K562 (cell line): Measurements from ENCODE around the gene CDC45. TPM values are rescaled to one million over a fixed set of nuclear protein-coding genes. Genes with fewer than 3 reads are reported as not detected.
A peak's percentile ranks its signal among the peaks of the same experiment; 100 is the strongest.

Experiments used
- BRF1 ChIP-seq: IDR thresholded peaks from 3 replicates; pipeline ENCODE4 v1.6.1; 2011; ENCODE audit warnings: borderline replicate concordance, mild to moderate bottlenecking; ENCODE audit not compliant: insufficient read length; ENCODE audit errors: extremely low read depth
- ELF4 ChIP-seq: fragments of 450-650 bp; formaldehyde crosslinking; IDR thresholded peaks from 2 replicates; pipeline ENCODE4 v1.4.0; 2022; ENCODE audit warnings: missing genetic modification characterization
- EZH2 ChIP-seq: IDR thresholded peaks from 2 replicates; pipeline ENCODE4 v1.6.1; 2012; ENCODE audit warnings: low read depth, mild to moderate bottlenecking, inconsistent platforms, low read length, borderline replicate concordance
- HDAC1 ChIP-seq, 2 experiments: fragments of 450-650 bp; IDR thresholded peaks; 2 replicates each; pipeline ENCODE4 v1.6.1; 2016 to 2017; ENCODE audit warnings: inconsistent platforms in 1 of 2, mild to moderate bottlenecking in 1 of 2, moderate library complexity in 1 of 2
- HNRNPUL1 ChIP-seq: fragments of 200-400 bp; formaldehyde crosslinking; IDR thresholded peaks from 2 replicates; pipeline ENCODE4 v1.6.1; 2017; ENCODE audit warnings: low read length
- KLF10 ChIP-seq: fragments of 250-450 bp; sonication (Bioruptor Pico); IDR thresholded peaks from 2 replicates; pipeline ENCODE4 v1.6.1; 2021; ENCODE audit warnings: matching md5 sums
- MAFK ChIP-seq: IDR thresholded peaks from 2 replicates; pipeline ENCODE4 v1.6.1; 2011; ENCODE audit warnings: low read length, improper control_type of control experiment
- NFE2L1 ChIP-seq: fragments of 450-650 bp; IDR thresholded peaks from 2 replicates; pipeline ENCODE4 v1.6.1; 2016; ENCODE audit warnings: missing genetic modification characterization, low read depth, mild to moderate bottlenecking, missing compliant biosample characterization, moderate library complexity, borderline replicate concordance
- SIN3B ChIP-seq: fragments of 450-650 bp; IDR thresholded peaks from 2 replicates; pipeline ENCODE4 v1.6.1; 2017; ENCODE audit warnings: low read depth, mild to moderate bottlenecking, moderate library complexity
- SMARCB1 ChIP-seq: IDR thresholded peaks from 2 replicates; pipeline ENCODE4 v1.6.1; 2011; ENCODE audit warnings: improper control_type of control experiment, low read depth; ENCODE audit not compliant: insufficient read length
- SOX6 ChIP-seq: fragments of 450-650 bp; IDR thresholded peaks from 2 replicates; pipeline ENCODE4 v1.6.1; 2014; ENCODE audit warnings: mild to moderate bottlenecking
- TAL1 ChIP-seq: fragments of 450-650 bp; IDR thresholded peaks from 2 replicates; pipeline ENCODE4 v1.6.1; 2016; ENCODE audit warnings: mild to moderate bottlenecking
- TEAD1 ChIP-seq, 2 experiments: fragments of 450-650 bp in 1 of 2; sonication (generic) in 1 of 2; formaldehyde crosslinking; IDR thresholded peaks; 2 replicates each; pipeline versions ENCODE4 v1.4.0 to v1.8.0; 2020 to 2022; ENCODE audit warnings: mild to moderate bottlenecking in 2 of 2, missing genetic modification reagents in 1 of 2
- ZBTB8A ChIP-seq: fragments of 450-650 bp; IDR thresholded peaks from 2 replicates; pipeline ENCODE4 v1.6.1; 2018; ENCODE audit warnings: mild to moderate bottlenecking, moderate library complexity; ENCODE audit not compliant: partially characterized antibody
- ZKSCAN8 ChIP-seq: fragments of 200-800 bp; sonication (Bioruptor generic); IDR thresholded peaks from 2 replicates; pipeline ENCODE4 v1.6.1; 2016; ENCODE audit warnings: missing genetic modification characterization, missing compliant biosample characterization
- polyA plus RNA-seq, 8 experiments: library from polyadenylated mRNA; depleted of rRNA in 4 of 8; stranded (reverse) in 5 of 8; unstranded in 3 of 8; fragments of >200 nt; fragmentation: Nextera tagmentation in 2 of 8; fragmentation: Illumina TruSeq in 1 of 8; extraction: Ambion mirVana in 2 of 8; extraction: Trizol in 1 of 8; gene quantifications; 2 replicates each; pipeline versions ENCODE4 v1.2.1 to v1.2.3, GENCODE V29; 2011 to 2014; ENCODE audit warnings: inconsistent platforms in 1 of 8, missing spikeins in 1 of 8
- total RNA-seq, 7 experiments: library from RNA; depleted of rRNA in 6 of 7; stranded (reverse); fragments of >200 nt in 6 of 7; fragmentation: Illumina TruSeq in 2 of 7; extraction: Trizol in 2 of 7; gene quantifications; 2 replicates each; pipeline versions ENCODE4 v1.2.1 to v1.2.3, GENCODE V29; 2011 to 2021; ENCODE audit warnings: low replicate concordance in 1 of 7
- TF ChIP-seq, protein P1 (sequence below): sonication (generic); formaldehyde crosslinking; IDR thresholded peaks from 2 replicates; pipeline ENCODE4 v1.8.1; 2023; ENCODE audit warnings: mild to moderate bottlenecking, missing genetic modification reagents, moderate library complexity
- TF ChIP-seq, protein P2 (sequence below), 2 experiments: IDR thresholded peaks; 2 replicates each; pipeline ENCODE4 v1.6.1; 2012; ENCODE audit warnings: improper control_type of control experiment in 2 of 2, low read depth in 2 of 2, low read length in 2 of 2, borderline replicate concordance in 1 of 2
- TF ChIP-seq, protein P3 (sequence below), 2 experiments: fragments of 450-650 bp in 1 of 2; sonication (generic) in 1 of 2; formaldehyde crosslinking in 1 of 2; IDR thresholded peaks in 1 of 2; conservative IDR thresholded peaks in 1 of 2; 2 replicates each; pipeline versions ENCODE4 v1.6.1 to v1.8.1; 2016 to 2023; ENCODE audit warnings: mild to moderate bottlenecking in 2 of 2, moderate library complexity in 2 of 2, inconsistent platforms in 1 of 2, missing genetic modification reagents in 1 of 2
- TF ChIP-seq, protein P4 (sequence below): fragments of 450-650 bp; conservative IDR thresholded peaks from 2 replicates; pipeline ENCODE4 v1.6.1; 2016; ENCODE audit warnings: missing genetic modification characterization, low read depth, mild to moderate bottlenecking, control low read depth, missing compliant biosample characterization
- TF ChIP-seq, protein P5 (sequence below): fragments of 450-650 bp; formaldehyde crosslinking; IDR thresholded peaks from 2 replicates; pipeline ENCODE4 v1.4.0; 2022; ENCODE audit warnings: missing genetic modification characterization

The CDC45 gene
- total and polyA plus RNA-seq, 9 of the 15 experiments (the other 6 are each of a cell fraction or from before 2014, with no cell fraction given): 251 to 580 (median 410) TPM

DNA sequence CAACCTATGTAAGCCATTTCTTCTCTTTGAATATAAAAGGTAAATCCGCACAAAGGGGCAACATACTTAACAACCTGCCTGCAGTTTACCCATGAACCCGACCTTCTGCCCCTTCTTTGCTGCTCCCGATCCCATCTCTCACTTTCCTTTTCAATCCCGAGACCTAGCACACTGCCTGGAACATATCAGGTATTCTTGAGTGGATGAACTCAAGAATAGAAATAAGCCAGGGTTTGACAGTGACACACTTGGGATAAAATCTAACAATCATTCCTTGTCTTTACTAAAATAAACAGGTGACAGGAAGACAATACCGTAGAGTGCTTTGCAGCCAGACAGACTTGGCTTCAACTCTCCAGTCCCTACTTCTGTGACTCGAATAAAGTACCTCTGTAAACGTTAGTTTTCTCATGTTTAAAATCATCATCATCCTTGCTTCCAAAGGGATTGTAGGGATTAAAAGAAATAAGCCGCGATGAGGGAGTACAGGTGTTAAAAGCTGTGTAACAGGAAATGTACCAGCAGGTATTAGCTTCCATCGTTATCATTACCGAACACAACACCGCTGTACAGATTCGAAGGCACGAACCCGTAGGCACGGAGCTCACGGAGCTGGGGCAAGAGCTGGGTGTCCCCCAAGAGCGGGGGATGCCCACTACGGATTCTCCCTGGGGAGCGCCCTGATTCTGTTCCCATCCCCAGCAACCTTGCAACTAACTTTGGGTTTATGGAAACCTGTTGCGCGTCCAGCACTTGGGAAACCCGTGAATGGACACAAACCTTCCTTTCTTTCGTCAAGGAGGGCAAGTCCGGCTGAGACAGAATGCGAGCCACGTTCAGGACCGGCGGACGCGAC lies 1.4 kb upstream of the CDC45 start (continued):
- TF ChIP-seq, protein P1, sequence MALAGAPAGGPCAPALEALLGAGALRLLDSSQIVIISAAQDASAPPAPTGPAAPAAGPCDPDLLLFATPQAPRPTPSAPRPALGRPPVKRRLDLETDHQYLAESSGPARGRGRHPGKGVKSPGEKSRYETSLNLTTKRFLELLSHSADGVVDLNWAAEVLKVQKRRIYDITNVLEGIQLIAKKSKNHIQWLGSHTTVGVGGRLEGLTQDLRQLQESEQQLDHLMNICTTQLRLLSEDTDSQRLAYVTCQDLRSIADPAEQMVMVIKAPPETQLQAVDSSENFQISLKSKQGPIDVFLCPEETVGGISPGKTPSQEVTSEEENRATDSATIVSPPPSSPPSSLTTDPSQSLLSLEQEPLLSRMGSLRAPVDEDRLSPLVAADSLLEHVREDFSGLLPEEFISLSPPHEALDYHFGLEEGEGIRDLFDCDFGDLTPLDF (CRISPR knock-in tag): peak; percentile 76; the same call in 1 of the 2 replicates
- no peak for TF ChIP-seq NFE2L1 (tag)
- TF ChIP-seq ZBTB8A: no peak
- no peak for TF ChIP-seq TEAD1 (CRISPR knock-in tag; IDR thresholded peaks at IDR 0.05)
- TF ChIP-seq SOX6: no peak
- no peak for TF ChIP-seq KLF10 (CRISPR knock-in tag)
- no peak for TF ChIP-seq HNRNPUL1
- no peak for TF ChIP-seq BRF1
- no peak for TF ChIP-seq MAFK
- TF ChIP-seq, protein P2, sequence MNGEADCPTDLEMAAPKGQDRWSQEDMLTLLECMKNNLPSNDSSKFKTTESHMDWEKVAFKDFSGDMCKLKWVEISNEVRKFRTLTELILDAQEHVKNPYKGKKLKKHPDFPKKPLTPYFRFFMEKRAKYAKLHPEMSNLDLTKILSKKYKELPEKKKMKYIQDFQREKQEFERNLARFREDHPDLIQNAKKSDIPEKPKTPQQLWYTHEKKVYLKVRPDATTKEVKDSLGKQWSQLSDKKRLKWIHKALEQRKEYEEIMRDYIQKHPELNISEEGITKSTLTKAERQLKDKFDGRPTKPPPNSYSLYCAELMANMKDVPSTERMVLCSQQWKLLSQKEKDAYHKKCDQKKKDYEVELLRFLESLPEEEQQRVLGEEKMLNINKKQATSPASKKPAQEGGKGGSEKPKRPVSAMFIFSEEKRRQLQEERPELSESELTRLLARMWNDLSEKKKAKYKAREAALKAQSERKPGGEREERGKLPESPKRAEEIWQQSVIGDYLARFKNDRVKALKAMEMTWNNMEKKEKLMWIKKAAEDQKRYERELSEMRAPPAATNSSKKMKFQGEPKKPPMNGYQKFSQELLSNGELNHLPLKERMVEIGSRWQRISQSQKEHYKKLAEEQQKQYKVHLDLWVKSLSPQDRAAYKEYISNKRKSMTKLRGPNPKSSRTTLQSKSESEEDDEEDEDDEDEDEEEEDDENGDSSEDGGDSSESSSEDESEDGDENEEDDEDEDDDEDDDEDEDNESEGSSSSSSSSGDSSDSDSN (IDR thresholded peaks at IDR 0.05; ENCODE audit: borderline replicate concordance in 1 of 2, low read depth in 2 of 2, low read length in 2 of 2): no peak
- no peak for TF ChIP-seq EZH2
- no peak for TF ChIP-seq SIN3B
- TF ChIP-seq ZKSCAN8 (CRISPR knock-in tag): no peak
- TF ChIP-seq, protein P3, sequence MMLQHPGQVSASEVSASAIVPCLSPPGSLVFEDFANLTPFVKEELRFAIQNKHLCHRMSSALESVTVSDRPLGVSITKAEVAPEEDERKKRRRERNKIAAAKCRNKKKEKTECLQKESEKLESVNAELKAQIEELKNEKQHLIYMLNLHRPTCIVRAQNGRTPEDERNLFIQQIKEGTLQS (IDR thresholded peaks at IDR 0.05): no peak
- TF ChIP-seq, protein P3 (CRISPR knock-in tag; conservative IDR thresholded peaks at IDR 0.05): no peak; the same call in 1 of the 2 replicates
- TF ChIP-seq, protein P4, sequence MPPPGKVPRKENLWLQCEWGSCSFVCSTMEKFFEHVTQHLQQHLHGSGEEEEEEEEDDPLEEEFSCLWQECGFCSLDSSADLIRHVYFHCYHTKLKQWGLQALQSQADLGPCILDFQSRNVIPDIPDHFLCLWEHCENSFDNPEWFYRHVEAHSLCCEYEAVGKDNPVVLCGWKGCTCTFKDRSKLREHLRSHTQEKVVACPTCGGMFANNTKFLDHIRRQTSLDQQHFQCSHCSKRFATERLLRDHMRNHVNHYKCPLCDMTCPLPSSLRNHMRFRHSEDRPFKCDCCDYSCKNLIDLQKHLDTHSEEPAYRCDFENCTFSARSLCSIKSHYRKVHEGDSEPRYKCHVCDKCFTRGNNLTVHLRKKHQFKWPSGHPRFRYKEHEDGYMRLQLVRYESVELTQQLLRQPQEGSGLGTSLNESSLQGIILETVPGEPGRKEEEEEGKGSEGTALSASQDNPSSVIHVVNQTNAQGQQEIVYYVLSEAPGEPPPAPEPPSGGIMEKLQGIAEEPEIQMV (tag): no peak
- TF ChIP-seq, protein P5, sequence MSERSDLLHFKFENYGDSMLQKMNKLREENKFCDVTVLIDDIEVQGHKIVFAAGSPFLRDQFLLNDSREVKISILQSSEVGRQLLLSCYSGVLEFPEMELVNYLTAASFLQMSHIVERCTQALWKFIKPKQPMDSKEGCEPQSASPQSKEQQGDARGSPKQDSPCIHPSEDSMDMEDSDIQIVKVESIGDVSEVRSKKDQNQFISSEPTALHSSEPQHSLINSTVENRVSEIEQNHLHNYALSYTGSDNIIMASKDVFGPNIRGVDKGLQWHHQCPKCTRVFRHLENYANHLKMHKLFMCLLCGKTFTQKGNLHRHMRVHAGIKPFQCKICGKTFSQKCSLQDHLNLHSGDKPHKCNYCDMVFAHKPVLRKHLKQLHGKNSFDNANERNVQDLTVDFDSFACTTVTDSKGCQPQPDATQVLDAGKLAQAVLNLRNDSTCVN (CRISPR knock-in tag): no peak
- TF ChIP-seq SMARCB1: no peak
- TF ChIP-seq ELF4: 0 out of 2 replicates have a peak, but pooled peaks have one; percentile 28
- TF ChIP-seq HDAC1 (IDR thresholded peaks at IDR 0.05): no peak
- TF ChIP-seq TAL1: no peak
